ENCODE data around the gene SKIDA1. TPM values are rescaled to one million over a fixed set of nuclear protein-coding genes. Genes with fewer than 3 reads are reported as not detected.

SKIDA1 gene
- total and polyA plus RNA-seq, 2 experiments from 2014 or later: 1.5 to 3.5 TPM

DNA sequence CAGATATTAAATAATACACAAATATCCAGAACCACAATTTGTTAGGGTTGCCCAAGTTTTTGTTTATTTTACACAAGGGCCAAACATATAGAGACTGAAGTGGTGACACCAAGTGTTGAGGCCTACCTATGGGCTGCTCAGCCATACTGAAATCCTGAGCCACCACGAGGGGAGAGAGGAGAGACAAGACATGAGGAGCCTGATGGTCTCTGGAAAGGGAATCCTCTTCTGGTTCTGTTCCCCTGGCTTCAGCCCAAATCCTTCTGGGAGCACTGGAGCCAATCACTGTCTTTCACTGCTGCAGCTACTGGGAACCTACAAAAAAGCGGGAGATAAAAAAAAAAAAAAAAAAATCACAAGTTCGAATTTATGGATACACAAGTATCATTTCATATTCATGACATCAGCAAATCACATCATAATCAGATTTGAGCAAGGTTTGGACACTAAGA is 1.9 kb downstream of the SKIDA1 start:
- no peaks in the 10 kb centered on the region; the same call in 2 of the 3 replicates for H3K9me3 Mint-ChIP-seq
- Histone ChIP-seq H3K4me1 (ENCODE audit: insufficient read depth) (peaks cover 57% of the 10 kb centered on the region), H3K4me2 (peak overlapping the region; percentile 89), H3K79me2 (replicated peaks; ENCODE audit: insufficient read depth) (no peaks in the 10 kb centered on the region), H3K27ac (ENCODE audit: low read depth) (peak overlapping the region; percentile 98; the same call in 1 of the 2 replicates), H3K9me2 (ENCODE audit: insufficient read depth) (no peaks in the 10 kb centered on the region), H3K4me3 (peak overlapping the region; percentile 60), H3K27me3 (ENCODE audit: insufficient read depth) (peaks cover 26% of the 10 kb centered on the region), H3F3A (replicated peaks; ENCODE audit: low read depth) (peaks cover 14% of the 10 kb centered on the region), H4K20me1 (replicated peaks; ENCODE audit: insufficient read depth) (no peaks in the 10 kb centered on the region), H2AFZ (no peak overlapping the region), H3K36me3 (ENCODE audit: insufficient read depth) (no peaks in the 10 kb centered on the region)
- peaks cover 62% of the 10 kb centered on the region for H3K4me1 Mint-ChIP-seq
- no peaks in the 10 kb centered on the region; the same call in 2 of the 3 replicates for H3K36me3 Mint-ChIP-seq (ENCODE audit: low read depth)
- no peak for TF ChIP-seq EZH2 (IDR thresholded peaks at IDR 0.05; ENCODE audit: low read depth, unreplicated experiment)
- TF ChIP-seq, protein P1, sequence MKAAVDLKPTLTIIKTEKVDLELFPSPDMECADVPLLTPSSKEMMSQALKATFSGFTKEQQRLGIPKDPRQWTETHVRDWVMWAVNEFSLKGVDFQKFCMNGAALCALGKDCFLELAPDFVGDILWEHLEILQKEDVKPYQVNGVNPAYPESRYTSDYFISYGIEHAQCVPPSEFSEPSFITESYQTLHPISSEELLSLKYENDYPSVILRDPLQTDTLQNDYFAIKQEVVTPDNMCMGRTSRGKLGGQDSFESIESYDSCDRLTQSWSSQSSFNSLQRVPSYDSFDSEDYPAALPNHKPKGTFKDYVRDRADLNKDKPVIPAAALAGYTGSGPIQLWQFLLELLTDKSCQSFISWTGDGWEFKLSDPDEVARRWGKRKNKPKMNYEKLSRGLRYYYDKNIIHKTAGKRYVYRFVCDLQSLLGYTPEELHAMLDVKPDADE (IDR thresholded peaks at IDR 0.05): no peak
- no peak for TF ChIP-seq POLR2AphosphoS5 (IDR thresholded peaks at IDR 0.05; ENCODE audit: low read depth)
- TF ChIP-seq EZH2phosphoT487 (IDR thresholded peaks at IDR 0.05; ENCODE audit: unreplicated experiment): no peak
- TF ChIP-seq STAT1 (IDR thresholded peaks at IDR 0.05; ENCODE audit: unreplicated experiment): no peak
- no peak for TF ChIP-seq ZNF331 (CRISPR knock-in tag; IDR thresholded peaks at IDR 0.05; ENCODE audit: low read depth)
- TF ChIP-seq, protein P2, sequence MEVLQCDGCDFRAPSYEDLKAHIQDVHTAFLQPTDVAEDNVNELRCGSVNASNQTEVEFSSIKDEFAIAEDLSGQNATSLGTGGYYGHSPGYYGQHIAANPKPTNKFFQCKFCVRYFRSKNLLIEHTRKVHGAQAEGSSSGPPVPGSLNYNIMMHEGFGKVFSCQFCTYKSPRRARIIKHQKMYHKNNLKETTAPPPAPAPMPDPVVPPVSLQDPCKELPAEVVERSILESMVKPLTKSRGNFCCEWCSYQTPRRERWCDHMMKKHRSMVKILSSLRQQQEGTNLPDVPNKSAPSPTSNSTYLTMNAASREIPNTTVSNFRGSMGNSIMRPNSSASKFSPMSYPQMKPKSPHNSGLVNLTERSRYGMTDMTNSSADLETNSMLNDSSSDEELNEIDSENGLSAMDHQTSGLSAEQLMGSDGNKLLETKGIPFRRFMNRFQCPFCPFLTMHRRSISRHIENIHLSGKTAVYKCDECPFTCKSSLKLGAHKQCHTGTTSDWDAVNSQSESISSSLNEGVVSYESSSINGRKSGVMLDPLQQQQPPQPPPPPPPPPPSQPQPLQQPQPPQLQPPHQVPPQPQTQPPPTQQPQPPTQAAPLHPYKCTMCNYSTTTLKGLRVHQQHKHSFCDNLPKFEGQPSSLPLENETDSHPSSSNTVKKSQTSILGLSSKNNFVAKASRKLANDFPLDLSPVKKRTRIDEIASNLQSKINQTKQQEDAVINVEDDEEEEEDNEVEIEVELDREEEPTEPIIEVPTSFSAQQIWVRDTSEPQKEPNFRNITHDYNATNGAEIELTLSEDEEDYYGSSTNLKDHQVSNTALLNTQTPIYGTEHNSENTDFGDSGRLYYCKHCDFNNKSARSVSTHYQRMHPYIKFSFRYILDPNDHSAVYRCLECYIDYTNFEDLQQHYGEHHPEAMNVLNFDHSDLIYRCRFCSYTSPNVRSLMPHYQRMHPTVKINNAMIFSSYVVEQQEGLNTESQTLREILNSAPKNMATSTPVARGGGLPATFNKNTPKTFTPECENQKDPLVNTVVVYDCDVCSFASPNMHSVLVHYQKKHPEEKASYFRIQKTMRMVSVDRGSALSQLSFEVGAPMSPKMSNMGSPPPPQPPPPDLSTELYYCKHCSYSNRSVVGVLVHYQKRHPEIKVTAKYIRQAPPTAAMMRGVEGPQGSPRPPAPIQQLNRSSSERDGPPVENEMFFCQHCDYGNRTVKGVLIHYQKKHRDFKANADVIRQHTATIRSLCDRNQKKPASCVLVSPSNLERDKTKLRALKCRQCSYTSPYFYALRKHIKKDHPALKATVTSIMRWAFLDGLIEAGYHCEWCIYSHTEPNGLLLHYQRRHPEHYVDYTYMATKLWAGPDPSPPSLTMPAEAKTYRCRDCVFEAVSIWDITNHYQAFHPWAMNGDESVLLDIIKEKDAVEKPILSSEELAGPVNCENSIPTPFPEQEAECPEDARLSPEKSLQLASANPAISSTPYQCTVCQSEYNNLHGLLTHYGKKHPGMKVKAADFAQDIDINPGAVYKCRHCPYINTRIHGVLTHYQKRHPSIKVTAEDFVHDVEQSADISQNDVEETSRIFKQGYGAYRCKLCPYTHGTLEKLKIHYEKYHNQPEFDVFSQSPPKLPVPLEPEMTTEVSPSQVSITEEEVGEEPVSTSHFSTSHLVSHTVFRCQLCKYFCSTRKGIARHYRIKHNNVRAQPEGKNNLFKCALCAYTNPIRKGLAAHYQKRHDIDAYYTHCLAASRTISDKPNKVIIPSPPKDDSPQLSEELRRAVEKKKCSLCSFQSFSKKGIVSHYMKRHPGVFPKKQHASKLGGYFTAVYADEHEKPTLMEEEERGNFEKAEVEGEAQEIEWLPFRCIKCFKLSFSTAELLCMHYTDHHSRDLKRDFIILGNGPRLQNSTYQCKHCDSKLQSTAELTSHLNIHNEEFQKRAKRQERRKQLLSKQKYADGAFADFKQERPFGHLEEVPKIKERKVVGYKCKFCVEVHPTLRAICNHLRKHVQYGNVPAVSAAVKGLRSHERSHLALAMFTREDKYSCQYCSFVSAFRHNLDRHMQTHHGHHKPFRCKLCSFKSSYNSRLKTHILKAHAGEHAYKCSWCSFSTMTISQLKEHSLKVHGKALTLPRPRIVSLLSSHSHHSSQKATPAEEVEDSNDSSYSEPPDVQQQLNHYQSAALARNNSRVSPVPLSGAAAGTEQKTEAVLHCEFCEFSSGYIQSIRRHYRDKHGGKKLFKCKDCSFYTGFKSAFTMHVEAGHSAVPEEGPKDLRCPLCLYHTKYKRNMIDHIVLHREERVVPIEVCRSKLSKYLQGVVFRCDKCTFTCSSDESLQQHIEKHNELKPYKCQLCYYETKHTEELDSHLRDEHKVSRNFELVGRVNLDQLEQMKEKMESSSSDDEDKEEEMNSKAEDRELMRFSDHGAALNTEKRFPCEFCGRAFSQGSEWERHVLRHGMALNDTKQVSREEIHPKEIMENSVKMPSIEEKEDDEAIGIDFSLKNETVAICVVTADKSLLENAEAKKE (CRISPR knock-in tag; IDR thresholded peaks at IDR 0.05): no peak
- ATAC-seq: no peak
- H3K27me3 Mint-ChIP-seq (ENCODE audit: insufficient read depth, low read depth, poor library complexity): peaks cover 39% of the 10 kb centered on the region
- DNase-seq (ENCODE audit: low spot score): no peak
- H3K27ac Mint-ChIP-seq: peak overlapping the region; percentile 79
- H3K4me3 Mint-ChIP-seq: peak overlapping the region; percentile 85
